ENCODE data around the gene ASGR1. TPM values are rescaled to one million over a fixed set of nuclear protein-coding genes. Genes with fewer than 3 reads are reported as not detected.

Gene ASGR1
- total and polyA plus RNA-seq, 8 donors: 2.4 to 13.0 (median 10.0) TPM

- no peaks in the 10 kb centered on the region for H3K9me3 ChIP-seq
- H3K27me3 ChIP-seq: no peaks in the 10 kb centered on the region
- DNase-seq (no peak), ATAC-seq (no peak)
- peak overlapping the region in 1 of 2 donors; percentile 88 for H3K27ac ChIP-seq
- TF ChIP-seq CTCF (IDR thresholded peaks at IDR 0.05): no peak
- H3K4me3 ChIP-seq: peak overlapping the region in 1 of 2 donors; percentile 65
- H3K36me3 ChIP-seq: peaks cover 0 to 58% of the 10 kb centered on the region in 2 donors
- H3K4me1 ChIP-seq: peaks cover 16 to 44% of the 10 kb centered on the region in 2 donors
- intact Hi-C loops (cut with DNase I): no loop called here
Observed at GRCh38 chr17:7221278-7222092, 42.3 kb upstream of the ASGR1 start.

GRCh38 chr17:7220593-7221277, 41.6 kb upstream of the ASGR1 start:
- Histone ChIP-seq H3K9me3 (no peaks in the 10 kb centered on the region), H3K4me1 (peaks cover 16 to 52% of the 10 kb centered on the region in 2 donors), H3K4me3 (peak overlapping the region; percentile 65 to 87), H3K27ac (peak overlapping the region; percentile 88 to 98), H3K27me3 (no peaks in the 10 kb centered on the region), H3K36me3 (peaks cover 0 to 51% of the 10 kb centered on the region in 2 donors)
- peak in 2 of 4 donors; percentile 48 to 59 for DNase-seq
- peak; percentile 22 to 34 for TF ChIP-seq CTCF (IDR thresholded peaks at IDR 0.05)
- peak; percentile 45 for ATAC-seq
- intact Hi-C loops (cut with DNase I): no loop called here

- intact Hi-C loops (cut with DNase I): no loop called here
- Histone ChIP-seq H3K36me3 (peaks cover 0 to 43% of the 10 kb centered on the region in 2 donors), H3K27me3 (no peaks in the 10 kb centered on the region), H3K27ac (peak within 1 kb of the TSS; percentile 88 to 98), H3K4me3 (peak within 1 kb of the TSS; percentile 65 to 87), H3K9me3 (no peaks in the 10 kb centered on the region), H3K4me1 (peaks cover 22 to 59% of the 10 kb centered on the region in 2 donors)
- peak; percentile 81 to 98 (median 92) for DNase-seq
- TF ChIP-seq CTCF (IDR thresholded peaks at IDR 0.05): no peak
- peak; percentile 84 for ATAC-seq
Observed at GRCh38 chr17:7219812-7220592, 40.8 kb upstream of the ASGR1 start, which contains the start of the genes ACADVL and DLG4. Gene ACADVL (plus strand): TSS chr17:7219938. CDS start chr17:7219985, 47 bp downstream. Gene DLG4 (minus strand): TSS chr17:7219836.

GRCh38 chr17:7219229-7219811, 40.1 kb upstream of the ASGR1 start:
- Histone ChIP-seq H3K4me3 (peak overlapping the region; percentile 65 to 87), H3K9me3 (no peaks in the 10 kb centered on the region), H3K27ac (peak overlapping the region; percentile 88 to 98), H3K4me1 (peaks cover 22 to 66% of the 10 kb centered on the region in 2 donors), H3K27me3 (no peaks in the 10 kb centered on the region), H3K36me3 (peaks cover 0 to 37% of the 10 kb centered on the region in 2 donors)
- DNase-seq (no peak), ATAC-seq (no peak)
- intact Hi-C loops (cut with DNase I): no loop called here
- no peak for TF ChIP-seq CTCF (IDR thresholded peaks at IDR 0.05)

All from left lung (tissue), 10 donors.